DND-41 (cell line): ENCODE results near the gene RPS26.

Source experiments
- CTCF ChIP-seq: IDR thresholded peaks from 2 replicates; pipeline ENCODE4 v1.5.1; 2012; ENCODE audit warnings: borderline replicate concordance, low read length, moderate library complexity, mild to moderate bottlenecking; ENCODE audit not compliant: poor library complexity, severe bottlenecking; ENCODE audit errors: extremely low read depth
- EZH2 ChIP-seq: IDR thresholded peaks from 3 replicates; pipeline ENCODE4 v1.6.1; 2012; ENCODE audit warnings: borderline replicate concordance, low read depth, mild to moderate bottlenecking, moderate library complexity, low read length, inconsistent platforms; ENCODE audit not compliant: severe bottlenecking

- no peak for TF ChIP-seq CTCF
- no peak for TF ChIP-seq EZH2
These were observed 1.1 kb downstream of the RPS26 start for GRCh38 chr12:56042843-56043242.
